Hepatocyte (in vitro differentiated cells): Measurements from ENCODE around the gene PRPSAP2.
A peak's percentile ranks its signal among the peaks of the same experiment; 100 is the strongest.

ENCODE experiments used
- CTCF ChIP-seq: fragments of 200-600 bp; sonication (generic); IDR thresholded peaks from 2 replicates; pipeline ENCODE4 v1.5.1; 2016; ENCODE audit warnings: antibody characterized with exemption, mild to moderate bottlenecking; ENCODE audit not compliant: poor library complexity
- EZH2phosphoT487 ChIP-seq: fragments of 200-600 bp; sonication (generic); IDR thresholded peaks from one replicate; pipeline ENCODE4 v1.6.1; 2018; ENCODE audit warnings: antibody characterized with exemption, mild to moderate bottlenecking, low read depth, moderate library complexity; ENCODE audit not compliant: unreplicated experiment, severe bottlenecking

GRCh38 chr17:18970582-18971480 is 112.9 kb downstream of the PRPSAP2 start:
- TF ChIP-seq CTCF (peak; percentile 10), EZH2phosphoT487 (no peak)
